Measurements from ENCODE around the gene CHST3.

The CHST3 gene

DNA sequence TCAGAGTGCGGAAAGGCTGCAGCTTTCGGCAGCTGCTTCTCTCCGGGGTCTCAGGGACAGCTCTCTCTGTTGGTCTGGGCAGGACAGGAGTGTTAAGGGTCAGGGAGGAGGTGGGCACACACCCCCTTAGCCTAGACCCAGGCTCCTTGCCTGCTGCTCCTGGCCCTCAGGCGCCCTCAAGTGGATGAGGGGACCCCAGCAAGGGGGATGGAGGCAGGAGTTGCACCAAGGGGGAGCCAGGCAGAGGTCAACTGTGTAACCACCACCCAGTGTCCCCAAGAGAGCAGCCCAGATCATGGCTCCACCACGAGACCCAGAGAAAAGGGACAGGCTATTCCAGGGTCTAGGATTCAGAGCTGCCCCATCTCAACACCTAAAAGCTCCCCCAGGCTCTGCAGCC lies 97.3 kb downstream of the CHST3 start:
- DNase-seq, result no peak

- DNase-seq, result no peak
Observed at GRCh38 chr10:72061930-72062329, 97.7 kb downstream of the CHST3 start.

DNA sequence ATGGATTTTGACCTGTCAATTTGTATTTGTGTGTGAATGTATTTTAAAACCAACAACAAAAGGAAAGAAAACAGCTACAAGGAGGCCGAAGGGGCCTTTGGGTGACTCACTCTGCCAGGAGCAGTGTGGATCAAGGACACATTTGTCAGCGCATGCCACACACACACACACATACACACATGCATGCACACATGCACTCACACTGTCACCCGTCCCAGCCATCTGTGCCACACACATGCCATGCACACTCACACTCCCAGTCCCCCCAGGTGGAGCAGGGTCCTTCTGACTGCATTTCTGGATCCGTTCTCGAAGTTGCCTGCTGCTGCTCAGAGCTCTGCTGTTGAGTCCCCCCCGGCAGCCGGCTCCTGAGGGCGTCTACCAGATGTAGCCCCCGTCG lies 98.2 kb downstream of the CHST3 start:
- DNase-seq, result no peak

Data from NCI-H146 (cell line).